K562 (cell line): Measurements from ENCODE around the gene F12.

Experiments used
- CBFA2T2 ChIP-seq: fragments of 450-650 bp; conservative IDR thresholded peaks from 2 replicates; pipeline ENCODE4 v1.6.1; 2017; ENCODE audit warnings: mild to moderate bottlenecking
- CTCF ChIP-seq, 3 experiments: IDR thresholded peaks in 2 of 3; conservative IDR thresholded peaks in 1 of 3; 2 replicates each; pipeline ENCODE4 v1.5.1; 2011 to 2012; ENCODE audit warnings: low read length in 3 of 3, mild to moderate bottlenecking in 3 of 3, control low read depth in 2 of 3, improper control_type of control experiment in 1 of 3, inconsistent platforms in 1 of 3, low read depth in 1 of 3, mixed read lengths in 1 of 3, moderate library complexity in 1 of 3; ENCODE audit not compliant: insufficient read depth in 2 of 3
- FOS ChIP-seq: IDR thresholded peaks from 3 replicates; pipeline ENCODE4 v1.6.1; 2011; ENCODE audit not compliant: insufficient read length; ENCODE audit errors: extremely low read depth
- FOXM1 ChIP-seq, 2 experiments: fragments of 450-650 bp in 1 of 2; sonication (generic) in 1 of 2; formaldehyde crosslinking in 1 of 2; IDR thresholded peaks; 2 replicates each; pipeline versions ENCODE4 v1.6.1 to v1.9.0; 2017 to 2022; ENCODE audit warnings: low read depth in 2 of 2, mild to moderate bottlenecking in 2 of 2, missing genetic modification reagents in 1 of 2, moderate library complexity in 1 of 2
- GTF2E2 ChIP-seq: fragments of 200-800 bp; sonication (Bioruptor generic); IDR thresholded peaks from 2 replicates; pipeline ENCODE4 v1.6.1; 2016; ENCODE audit warnings: missing genetic modification characterization, missing compliant biosample characterization
- HDAC2 ChIP-seq: fragments of 450-650 bp; IDR thresholded peaks from 2 replicates; pipeline ENCODE4 v1.6.1; 2016; ENCODE audit warnings: mild to moderate bottlenecking
- MAZ ChIP-seq, 2 experiments: fragments of 450-650 bp in 1 of 2; sonication (generic) in 1 of 2; formaldehyde crosslinking; IDR thresholded peaks in 1 of 2; conservative IDR thresholded peaks in 1 of 2; 2 replicates each; pipeline versions ENCODE4 v1.4.0 to v1.5.0; 2020; ENCODE audit warnings: mild to moderate bottlenecking in 1 of 2, missing genetic modification reagents in 1 of 2
- POLR2A ChIP-seq: fragments of 450-650 bp; conservative IDR thresholded peaks from 2 replicates; pipeline ENCODE4 v1.6.1; 2016
- RFX7 ChIP-seq: fragments of 250-450 bp; sonication (Bioruptor Pico); IDR thresholded peaks from 2 replicates; pipeline ENCODE4 v1.5.1; 2021; ENCODE audit warnings: mild to moderate bottlenecking
- UBTF ChIP-seq, 2 experiments: IDR thresholded peaks; 2 replicates each; pipeline ENCODE4 v1.6.1; 2012; ENCODE audit warnings: improper control_type of control experiment in 2 of 2, low read depth in 2 of 2, low read length in 2 of 2, borderline replicate concordance in 1 of 2
- ZKSCAN1 ChIP-seq: fragments of 150-350 bp; IDR thresholded peaks from 2 replicates; pipeline ENCODE4 v1.6.1; 2016; ENCODE audit warnings: low read depth, low read length
- ZNF12 ChIP-seq: sonication (generic); formaldehyde crosslinking; IDR thresholded peaks from 2 replicates; pipeline ENCODE4 v1.4.0; 2020; ENCODE audit warnings: mild to moderate bottlenecking, missing genetic modification reagents
- TF ChIP-seq, protein P1 (sequence below): sonication (generic); formaldehyde crosslinking; IDR thresholded peaks from 2 replicates; pipeline ENCODE4 v1.8.1; 2022; ENCODE audit warnings: missing genetic modification reagents

DNA sequence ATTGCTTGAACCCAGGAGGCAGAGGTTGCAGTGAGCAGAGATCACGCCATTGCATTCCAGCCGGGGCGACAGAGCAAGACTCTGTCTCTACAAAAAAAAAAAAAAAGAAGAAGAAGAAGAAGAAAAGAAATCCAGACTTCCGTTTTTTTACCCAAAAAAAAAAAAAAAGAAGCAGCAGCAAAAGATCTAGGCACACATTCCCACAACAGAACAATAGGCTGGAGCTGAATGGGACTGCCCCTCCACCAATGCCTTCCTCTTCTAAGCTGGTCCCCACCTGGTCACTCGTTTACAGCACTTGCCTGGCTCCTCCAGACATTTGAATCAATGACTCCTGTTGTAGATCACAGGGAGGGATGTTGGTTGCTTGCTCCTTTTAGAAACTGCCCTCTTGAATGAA, 56.3 kb downstream of the F12 start:
- TF ChIP-seq CBFA2T2 (no peak), ZKSCAN1 (no peak), POLR2A (no peak), UBTF (IDR thresholded peaks at IDR 0.05; ENCODE audit: borderline replicate concordance in 1 of 2, low read depth in 2 of 2, low read length in 2 of 2) (no peak), CTCF (IDR thresholded peaks at IDR 0.05 in 2 of 3, conservative IDR thresholded peaks at IDR 0.05 in 1 of 3; ENCODE audit: insufficient read depth in 2 of 3, low read depth in 1 of 3, low read length in 3 of 3) (no peak), FOXM1 (IDR thresholded peaks at IDR 0.05; ENCODE audit: low read depth) (no peak), FOXM1 (CRISPR knock-in tag; IDR thresholded peaks at IDR 0.05; ENCODE audit: low read depth) (no peak), MAZ (CRISPR knock-in tag; conservative IDR thresholded peaks at IDR 0.05 in 1 of 2, IDR thresholded peaks at IDR 0.05 in 1 of 2) (no peak), FOS (no peak), HDAC2 (no peak), RFX7 (CRISPR knock-in tag) (no peak), GTF2E2 (tag) (no peak), ZNF12 (no peak)
- TF ChIP-seq, protein P1, sequence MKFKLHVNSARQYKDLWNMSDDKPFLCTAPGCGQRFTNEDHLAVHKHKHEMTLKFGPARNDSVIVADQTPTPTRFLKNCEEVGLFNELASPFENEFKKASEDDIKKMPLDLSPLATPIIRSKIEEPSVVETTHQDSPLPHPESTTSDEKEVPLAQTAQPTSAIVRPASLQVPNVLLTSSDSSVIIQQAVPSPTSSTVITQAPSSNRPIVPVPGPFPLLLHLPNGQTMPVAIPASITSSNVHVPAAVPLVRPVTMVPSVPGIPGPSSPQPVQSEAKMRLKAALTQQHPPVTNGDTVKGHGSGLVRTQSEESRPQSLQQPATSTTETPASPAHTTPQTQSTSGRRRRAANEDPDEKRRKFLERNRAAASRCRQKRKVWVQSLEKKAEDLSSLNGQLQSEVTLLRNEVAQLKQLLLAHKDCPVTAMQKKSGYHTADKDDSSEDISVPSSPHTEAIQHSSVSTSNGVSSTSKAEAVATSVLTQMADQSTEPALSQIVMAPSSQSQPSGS (CRISPR knock-in tag): no peak
